ENCODE measurements around the gene NKX2-4. TPM values are rescaled to one million over a fixed set of nuclear protein-coding genes. Genes with fewer than 3 reads are reported as not detected.
"Not testable (repeated sequence)": the region's sequence is repeated elsewhere in the genome, so short reads cannot be mapped to it uniquely, and the experiment has no call there.

The NKX2-4 gene
- total RNA-seq, 4 donors from 2014 or later = not detected

DNA sequence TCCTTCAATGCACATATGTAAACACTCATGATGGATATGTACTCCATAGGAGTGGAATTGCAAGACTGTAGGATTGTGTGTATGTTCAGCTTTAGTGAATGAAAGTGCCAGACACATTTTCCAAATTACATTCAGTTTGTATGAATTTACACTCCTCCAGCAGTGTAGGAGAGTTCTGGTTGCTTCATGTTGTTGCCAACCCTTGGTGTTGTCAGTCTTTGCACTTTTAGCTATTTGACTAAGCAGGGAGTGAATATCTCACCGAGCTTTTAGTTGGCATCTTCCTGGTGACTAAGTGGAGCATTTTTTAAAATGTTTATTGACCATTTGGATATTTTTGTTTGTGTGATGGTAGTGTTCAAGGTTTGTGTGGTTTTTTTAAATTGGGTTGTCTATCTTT is 23.9 kb downstream of the NKX2-4 start:
- Histone ChIP-seq H3K27ac (no peak overlapping the region), H3K27me3 (no peaks in the 10 kb centered on the region), H3K4me3 (no peak overlapping the region), H3K36me3 (no peaks in the 10 kb centered on the region), H3K9me3 (no peaks in the 10 kb centered on the region), H3K4me1 (no peaks in the 10 kb centered on the region)
- intact Hi-C loops (cut with DNase I; ENCODE audit: low total_unique reads) = no loop called here
- DNase-seq = no peak
- TF ChIP-seq POLR2A (IDR thresholded peaks at IDR 0.05) (no peak), CTCF (IDR thresholded peaks at IDR 0.05) (no peak)

DNA sequence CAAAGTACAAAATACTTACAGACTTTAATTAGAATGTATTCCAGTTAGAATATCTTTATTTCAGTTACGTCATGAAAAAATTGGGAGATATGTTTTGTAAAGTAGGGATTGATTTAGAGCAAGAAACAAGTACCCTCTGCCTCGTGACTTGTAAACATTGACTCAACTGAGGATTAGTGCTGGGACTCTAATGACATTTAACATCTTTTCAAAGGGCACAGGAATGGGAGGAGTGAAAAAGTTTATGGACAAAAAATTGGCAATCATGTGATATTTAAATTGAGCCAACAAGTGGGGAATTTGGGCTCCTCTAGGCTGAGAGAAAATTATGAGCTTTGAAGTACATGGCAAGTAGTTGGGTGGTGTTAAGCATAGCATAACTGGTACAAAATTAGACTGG is 25.3 kb downstream of the NKX2-4 start:
- no peaks in the 10 kb centered on the region for H3K36me3 ChIP-seq
- no peak for DNase-seq
- intact Hi-C loops (cut with DNase I; ENCODE audit: low total_unique reads) = no loop called here

GRCh38 chr20:21371193-21371592 is 26.1 kb downstream of the NKX2-4 start:
- intact Hi-C loops (cut with DNase I; ENCODE audit: low total_unique reads) = no loop called here
- DNase-seq = no peak
- TF ChIP-seq CTCF (IDR thresholded peaks at IDR 0.05) (no peak), POLR2A (IDR thresholded peaks at IDR 0.05) (no peak)
- H3K9me3 ChIP-seq = no peaks in the 10 kb centered on the region
- H3K4me1 ChIP-seq = no peaks in the 10 kb centered on the region
- H3K36me3 ChIP-seq = no peaks in the 10 kb centered on the region
- no peak overlapping the region for H3K4me3 ChIP-seq
- H3K27me3 ChIP-seq = no peaks in the 10 kb centered on the region
- H3K27ac ChIP-seq = no peak overlapping the region

More for the DNA sequence above, 25.3 kb downstream of the NKX2-4 start:
- Histone ChIP-seq H3K4me3 (no peak overlapping the region), H3K27ac (no peak overlapping the region), H3K27me3 (no peaks in the 10 kb centered on the region), H3K4me1 (no peaks in the 10 kb centered on the region), H3K9me3 (no peaks in the 10 kb centered on the region)
- TF ChIP-seq CTCF (IDR thresholded peaks at IDR 0.05) (no peak), POLR2A (IDR thresholded peaks at IDR 0.05) (no peak)

- intact Hi-C loops (cut with DNase I; ENCODE audit: low total_unique reads) = no loop called here
- no peak overlapping the region for H3K27ac ChIP-seq
- TF ChIP-seq CTCF (IDR thresholded peaks at IDR 0.05) (no peak), POLR2A (IDR thresholded peaks at IDR 0.05) (no peak)
- no peaks in the 10 kb centered on the region for H3K27me3 ChIP-seq
- no peak overlapping the region for H3K4me3 ChIP-seq
- no peaks in the 10 kb centered on the region for H3K4me1 ChIP-seq
- H3K36me3 ChIP-seq = no peaks in the 10 kb centered on the region
- no peak for DNase-seq
- no peaks in the 10 kb centered on the region for H3K9me3 ChIP-seq
These were observed 28.5 kb downstream of the NKX2-4 start for GRCh38 chr20:21368791-21369190.

DNA sequence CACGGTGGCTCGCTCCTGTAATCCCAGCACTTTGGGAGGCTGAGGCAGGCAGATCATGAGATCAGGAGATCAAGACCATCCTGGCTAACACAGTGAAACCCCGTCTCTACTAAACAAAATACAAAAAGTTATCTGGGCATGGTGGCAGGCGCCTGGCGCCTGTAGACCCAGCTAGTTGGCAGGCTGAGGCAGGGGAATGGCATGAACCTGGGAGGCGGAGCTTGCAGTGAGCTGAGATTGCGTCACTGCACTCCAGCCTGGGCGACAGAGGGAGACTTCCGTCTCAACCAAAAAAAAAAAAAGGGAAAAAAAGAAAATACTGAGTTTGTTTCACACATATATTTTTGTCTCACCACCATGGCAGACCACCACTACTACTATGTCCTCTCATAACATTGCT is 31.1 kb downstream of the NKX2-4 start:
- H3K9me3 ChIP-seq; intact Hi-C loops (cut with DNase I; ENCODE audit: low total_unique reads); DNase-seq; H3K36me3 ChIP-seq; H3K27me3 ChIP-seq; H3K4me3 ChIP-seq; H3K4me1 ChIP-seq; H3K27ac ChIP-seq: not testable (repeated sequence)

DNA sequence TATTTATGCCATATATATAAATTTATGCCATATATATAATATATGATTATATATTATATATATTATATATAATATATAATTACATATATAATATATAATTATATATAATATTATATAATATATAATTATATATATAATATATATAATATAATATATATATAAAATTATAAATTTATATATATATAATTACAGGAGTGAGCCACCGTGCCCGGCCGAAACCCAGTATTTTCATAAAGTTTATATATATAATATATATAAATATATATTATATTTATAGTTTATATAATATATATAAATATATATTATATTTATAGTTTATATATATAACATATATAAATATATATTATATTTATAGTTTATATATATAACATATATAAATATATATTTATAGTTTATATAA is 31.6 kb downstream of the NKX2-4 start:
- intact Hi-C loops (cut with DNase I; ENCODE audit: low total_unique reads) = no loop called here
- TF ChIP-seq POLR2A (IDR thresholded peaks at IDR 0.05) (no peak), CTCF (IDR thresholded peaks at IDR 0.05) (no peak)
- DNase-seq = no peak
- Histone ChIP-seq H3K4me3 (no peak overlapping the region), H3K27ac (no peak overlapping the region), H3K27me3 (no peaks in the 10 kb centered on the region), H3K9me3 (no peaks in the 10 kb centered on the region), H3K4me1 (no peaks in the 10 kb centered on the region), H3K36me3 (no peaks in the 10 kb centered on the region)
